ENCODE data around the gene PLAU.
"Not testable (repeated sequence)": the region's sequence is repeated elsewhere in the genome, so short reads cannot be mapped to it uniquely, and the experiment has no call there.

Gene PLAU

DNA sequence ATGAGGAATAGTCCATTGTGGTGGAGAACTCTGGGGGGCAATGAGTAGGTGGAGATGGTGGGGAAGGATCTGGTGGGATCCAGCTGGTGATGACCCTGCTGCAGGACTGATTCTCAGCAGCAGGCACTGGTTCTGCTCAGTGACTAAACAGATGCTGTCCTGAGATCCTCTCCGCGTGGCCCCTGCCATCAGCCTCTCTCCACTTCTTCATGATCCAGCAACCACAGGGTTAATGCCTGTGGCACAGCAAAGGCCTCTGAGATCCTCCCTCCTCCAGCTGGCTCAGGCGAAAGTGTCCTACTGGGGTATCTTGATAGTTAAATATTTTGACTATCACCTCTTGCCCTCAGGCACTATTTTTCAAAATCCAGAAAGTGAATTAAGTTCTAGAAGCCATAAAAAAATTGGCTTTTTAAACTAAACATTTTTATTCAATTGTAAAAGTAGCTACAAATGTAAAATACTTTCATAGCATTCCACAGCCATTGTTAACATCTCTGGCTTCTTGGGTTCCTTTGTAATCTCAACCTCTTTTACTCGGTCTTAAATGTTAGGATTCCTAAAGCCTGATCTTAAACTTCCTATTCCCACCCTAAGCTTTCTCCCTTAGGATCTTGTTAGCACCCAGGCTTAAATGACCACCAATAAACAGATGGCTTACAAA is 13.1 kb downstream of the PLAU start:
- no peak for DNase-seq

DNA sequence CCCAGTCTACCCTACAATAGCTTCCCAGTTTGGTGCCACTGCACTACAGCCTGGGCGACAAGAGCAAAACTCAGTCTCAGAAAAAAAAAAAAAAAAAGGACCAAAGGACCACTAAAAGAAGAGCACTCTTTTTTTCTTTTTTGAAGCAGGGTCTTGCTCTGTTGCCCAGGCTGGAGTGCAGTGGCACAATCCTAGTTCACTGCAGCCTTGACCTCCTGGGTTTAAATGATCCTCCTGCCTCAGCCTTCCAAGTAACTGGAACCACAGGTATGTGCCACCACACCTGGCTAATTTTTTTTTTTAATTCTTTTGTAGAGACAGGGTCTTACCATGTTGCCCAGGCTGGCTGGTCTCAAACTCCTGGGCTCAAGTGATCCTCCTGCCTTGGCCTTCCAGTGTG is 14.0 kb downstream of the PLAU start:
- DNase-seq: no peak

DNA sequence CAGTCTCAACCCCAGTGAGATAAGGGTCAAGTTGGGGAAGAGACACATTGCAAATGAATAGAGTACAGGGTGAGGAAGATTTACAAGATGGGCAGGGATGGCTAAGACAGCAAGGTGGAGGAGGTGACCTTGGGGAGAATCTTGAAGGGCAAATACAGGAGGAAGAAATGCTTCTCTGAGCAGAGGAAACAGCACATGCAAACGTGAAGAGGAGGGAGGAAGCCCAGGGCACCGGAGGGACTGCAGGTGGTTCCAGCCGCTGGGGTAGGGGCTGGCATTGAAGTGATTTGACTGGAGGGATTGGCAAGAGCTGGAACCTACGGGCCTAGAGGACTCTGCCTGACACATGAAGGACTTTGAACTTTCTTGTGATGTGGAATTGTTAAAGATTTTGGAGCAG is 14.6 kb downstream of the PLAU start:
- DNase-seq: no peak

DNA sequence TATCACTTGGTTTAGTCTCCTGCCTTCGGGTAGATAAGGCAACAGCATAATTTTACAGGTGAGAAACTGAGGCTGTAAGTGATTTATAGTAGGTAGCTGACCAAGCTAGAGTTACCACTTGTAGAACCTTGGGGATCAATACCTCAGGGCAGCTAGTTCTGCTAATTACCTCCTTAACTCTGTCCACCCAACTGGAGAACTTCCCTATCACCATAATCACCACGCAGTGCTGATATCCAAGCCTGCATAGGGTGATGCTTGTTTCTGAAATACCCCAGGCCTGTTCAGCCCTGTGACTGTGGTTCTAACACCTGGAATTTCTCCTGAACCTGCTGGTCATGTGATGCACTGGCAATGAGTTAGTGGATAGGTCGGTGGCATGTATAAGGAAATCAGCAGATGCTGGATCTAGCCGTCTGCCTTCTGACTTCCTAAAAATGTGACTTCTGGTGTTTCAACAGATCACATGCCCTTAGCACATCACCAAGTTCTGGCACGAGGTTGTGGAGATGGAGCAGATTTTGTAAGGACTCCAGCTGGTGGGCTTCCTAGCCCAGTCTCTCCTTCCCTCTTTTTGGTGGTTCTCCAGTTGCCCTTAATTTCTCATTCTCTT is 15.3 kb downstream of the PLAU start:
- DNase-seq: no peak

DNA sequence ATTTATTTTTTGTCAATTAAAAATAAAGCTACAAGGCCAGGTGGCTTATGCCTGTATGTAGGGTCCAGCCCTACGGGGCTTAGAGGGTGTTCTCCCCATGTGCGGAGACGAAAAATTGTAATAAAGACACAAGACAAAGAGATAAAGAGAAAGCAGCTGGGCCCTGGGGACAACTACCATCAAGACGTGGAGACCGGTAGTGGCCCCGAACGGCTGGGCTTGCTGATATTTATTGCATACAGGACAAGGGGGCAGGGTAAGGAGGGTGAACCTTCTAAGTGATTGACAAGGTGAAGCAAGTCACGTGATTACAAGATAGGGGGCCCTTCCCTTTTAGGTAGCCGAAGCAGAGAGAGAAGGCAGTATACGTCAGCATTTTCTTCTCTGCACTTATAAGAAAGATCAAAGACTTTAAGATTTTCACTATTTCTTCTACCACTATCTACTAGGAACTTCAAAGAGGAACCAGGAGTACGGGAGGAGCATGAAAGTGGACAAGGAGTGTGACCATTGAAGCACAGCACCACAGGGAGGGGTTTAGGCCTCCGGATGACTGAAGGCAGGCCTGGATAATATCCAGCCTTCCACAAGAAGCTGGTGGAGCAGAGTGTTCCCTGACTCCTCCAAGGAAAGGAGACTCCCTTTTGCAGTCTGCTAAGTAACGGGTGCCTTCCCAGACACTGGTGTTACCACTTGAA is 19.8 kb downstream of the PLAU start:
- DNase-seq: not testable (repeated sequence)

DNA sequence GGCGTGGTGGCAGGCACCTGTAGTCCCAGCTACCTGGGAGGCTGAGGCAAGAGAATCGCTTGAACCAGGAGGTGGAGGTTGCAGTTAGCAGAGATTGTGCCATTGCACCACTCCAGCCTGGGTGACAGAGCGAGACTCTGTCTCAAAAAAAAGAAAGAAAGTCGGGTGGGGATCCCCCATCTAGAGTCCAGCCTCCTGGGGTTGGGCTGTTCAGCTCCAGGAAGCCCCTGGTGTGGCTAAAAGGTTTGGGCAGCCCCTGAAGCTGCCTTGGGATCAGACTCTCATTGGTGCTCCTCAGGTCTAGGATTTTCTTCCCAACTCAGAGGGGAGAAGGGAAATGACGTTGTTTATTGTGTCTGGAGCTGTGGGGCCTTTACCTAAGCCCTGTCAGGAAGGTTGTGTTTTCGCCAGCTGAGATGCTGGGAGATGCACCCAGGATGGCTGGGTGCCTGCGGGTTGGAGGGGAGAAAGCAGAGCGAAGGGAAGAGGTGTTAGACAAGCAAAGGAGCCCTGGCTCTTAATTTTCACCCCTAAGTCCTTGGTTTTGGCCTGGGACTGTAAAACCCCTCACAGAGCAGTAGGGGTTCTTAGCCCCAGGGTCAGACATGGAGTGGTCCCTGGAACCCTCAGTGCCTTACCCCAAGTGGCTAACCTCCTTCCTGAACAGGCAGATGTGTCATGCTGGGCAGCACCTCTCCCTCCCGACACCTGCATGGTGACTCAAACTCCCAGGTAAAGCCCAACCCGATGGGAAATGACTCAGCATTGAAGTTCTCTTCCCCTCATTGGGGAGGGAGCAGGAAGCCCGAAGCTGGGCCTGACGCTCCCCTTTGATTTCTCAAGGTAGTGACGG is 21.1 kb downstream of the PLAU start:
- no peak for DNase-seq

DNA sequence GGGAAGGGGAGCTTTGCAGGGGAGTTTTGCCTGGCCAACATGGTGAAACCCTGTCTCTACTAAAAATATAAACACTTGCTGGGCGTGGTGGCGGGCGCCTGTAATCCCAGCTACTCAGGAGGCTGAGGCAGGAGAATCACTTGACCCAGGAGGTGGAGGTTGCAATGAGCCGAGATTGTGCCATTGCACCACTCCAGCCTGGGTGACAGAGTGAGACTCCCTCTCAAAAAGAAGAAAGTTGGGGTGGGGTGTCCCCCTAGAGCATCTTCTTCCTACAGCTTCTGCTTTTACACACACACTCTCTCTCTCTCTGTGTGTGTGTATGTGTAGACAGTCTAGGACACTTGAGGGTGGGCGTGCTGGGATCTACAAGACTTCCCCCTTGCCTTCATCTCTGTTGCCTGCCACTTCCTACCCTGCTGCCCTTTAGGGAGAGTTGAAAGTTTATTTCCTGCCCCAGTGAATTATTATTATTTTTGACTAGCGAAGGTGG is 21.7 kb downstream of the PLAU start:
- no peak for DNase-seq

GRCh38 chr10:73934074-73934473 is 23.1 kb downstream of the PLAU start:
- no peak for DNase-seq

GRCh38 chr10:73935895-73936294 is 25.0 kb downstream of the PLAU start:
- no peak for DNase-seq

GRCh38 chr10:73937333-73938043 is 26.6 kb downstream of the PLAU start:
- DNase-seq: peak; percentile 44

DNA sequence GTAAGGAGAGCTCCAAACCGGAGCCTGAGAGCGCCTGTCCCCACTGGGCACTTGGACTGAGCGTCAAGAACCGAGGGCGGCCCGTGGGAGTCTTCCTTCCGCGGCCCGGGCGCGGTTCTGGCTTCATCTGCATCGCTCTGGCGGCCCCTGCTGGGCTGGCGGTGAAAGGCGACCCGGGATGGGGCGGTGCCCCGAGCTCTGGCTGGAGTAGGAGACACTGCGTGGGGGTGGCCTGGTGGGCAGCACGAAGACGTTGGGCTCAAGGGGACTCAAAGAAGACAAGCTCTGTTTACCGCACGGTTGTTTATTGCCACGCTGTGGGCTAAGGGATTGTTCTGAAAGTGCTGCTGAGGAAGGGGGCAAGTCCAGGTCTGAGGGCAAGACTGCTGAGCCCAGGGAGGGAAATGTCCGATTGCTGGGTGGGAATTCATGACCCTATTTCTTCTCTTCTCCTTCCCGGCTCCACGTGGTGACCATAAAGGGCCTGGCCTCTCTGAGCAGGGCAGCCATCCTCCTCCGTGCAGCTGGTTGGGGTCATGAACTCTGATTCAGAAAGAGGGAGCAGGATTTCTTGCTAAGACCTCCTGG is 29.8 kb downstream of the PLAU start:
- peak; percentile 72 for DNase-seq

DNA sequence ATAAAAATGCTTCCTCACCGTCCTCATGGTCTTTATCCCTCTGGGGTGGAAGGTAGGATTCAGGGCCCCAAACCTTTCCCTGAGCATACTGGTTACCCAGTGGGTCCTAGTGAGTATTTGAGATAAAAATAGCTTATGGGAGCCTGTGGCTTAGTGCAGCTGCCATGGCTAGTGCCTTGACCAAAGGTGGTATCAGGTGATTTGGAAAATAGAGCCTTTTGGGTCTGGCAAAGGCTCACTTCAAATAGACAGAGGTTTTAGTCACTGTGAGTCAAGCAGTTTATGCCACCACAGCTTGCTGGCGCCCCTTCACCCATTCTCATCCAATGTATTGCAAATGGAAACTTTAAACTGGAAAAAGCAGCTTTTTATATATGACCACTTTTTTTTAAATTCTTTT is 30.4 kb downstream of the PLAU start:
- no peak for DNase-seq

- DNase-seq: no peak
Measured at GRCh38 chr10:73944356-73945100, 33.6 kb downstream of the PLAU start.

- DNase-seq: no peak
Measured at GRCh38 chr10:73946253-73947145, 35.6 kb downstream of the PLAU start.

- no peak for DNase-seq
Measured at GRCh38 chr10:73948947-73949633, 38.2 kb downstream of the PLAU start.

DNA sequence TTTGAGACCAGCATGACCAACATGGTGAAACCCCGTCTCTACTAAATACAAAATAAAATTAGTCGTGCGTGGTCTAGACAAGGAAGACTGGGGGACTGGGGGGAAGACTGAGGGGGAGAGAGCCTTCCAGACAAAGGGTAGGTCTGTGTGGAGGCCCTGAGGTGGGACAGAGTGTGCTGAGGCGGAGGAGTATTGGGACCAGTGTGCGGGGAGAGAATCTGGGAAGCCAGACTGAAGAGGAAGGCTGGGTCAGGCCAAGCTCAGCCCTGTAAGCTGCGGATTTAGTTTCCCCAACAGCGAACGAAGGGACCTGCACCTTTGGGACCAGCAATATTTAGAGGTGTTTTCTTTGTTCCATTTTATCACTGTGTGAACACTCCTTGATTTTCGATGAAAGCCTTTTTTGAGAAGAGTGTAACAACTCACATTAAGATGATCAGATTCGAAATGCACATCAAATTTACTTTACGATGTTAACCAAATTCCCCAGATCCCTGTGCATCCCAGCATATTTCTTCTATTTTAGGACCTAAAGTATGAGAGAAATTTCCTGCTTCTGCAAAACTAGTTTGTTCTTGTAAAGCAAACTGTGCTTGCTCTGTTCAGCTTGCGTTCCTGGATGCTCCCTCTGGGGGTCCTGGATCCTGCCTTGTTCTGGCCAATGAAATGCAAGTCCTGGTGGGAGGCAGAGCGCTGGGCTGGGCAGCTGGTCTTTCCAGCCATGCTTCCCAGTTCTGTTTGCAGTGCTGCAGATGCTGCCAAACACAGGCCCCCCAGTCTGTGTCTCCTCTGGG is 39.4 kb downstream of the PLAU start:
- DNase-seq: peak; percentile 75

GRCh38 chr10:73953665-73954064 is 42.7 kb downstream of the PLAU start:
- DNase-seq: peak; percentile 82

- DNase-seq: no peak
Measured at GRCh38 chr10:73954737-73955136, 43.8 kb downstream of the PLAU start.

DNA sequence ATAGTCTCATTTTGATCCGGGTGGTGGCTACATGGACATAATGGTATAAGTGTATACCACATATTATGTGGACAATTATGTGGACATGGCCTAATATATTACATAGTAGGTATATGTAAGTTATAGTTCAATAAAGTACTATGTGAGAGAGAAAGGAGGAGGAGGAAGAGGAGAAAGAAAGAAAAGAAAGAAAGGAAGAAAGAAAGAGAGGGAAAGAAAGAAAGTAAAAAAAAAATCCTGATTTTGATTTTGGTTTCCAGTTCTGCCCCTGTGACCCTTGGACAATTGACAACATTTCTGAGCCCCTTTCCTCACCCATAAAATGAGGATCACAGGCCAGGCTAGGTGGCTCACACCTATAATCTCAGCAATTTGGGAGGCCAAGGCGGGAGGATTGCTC is 44.8 kb downstream of the PLAU start:
- no peak for DNase-seq
